ENCODE data around the gene LRRC4C. TPM values are rescaled to one million over a fixed set of nuclear protein-coding genes. Genes with fewer than 3 reads are reported as not detected.

The LRRC4C gene
- total and polyA plus RNA-seq, 10 of the 15 experiments (the other 5 are each of a cell fraction or from before 2014, with no cell fraction given): 1.5 TPM; not detected in 9

GRCh38 chr11:40975076-40975475 lies 484.4 kb downstream of the LRRC4C start:
- no peaks in the 10 kb centered on the region for H3K4me1 ChIP-seq (ENCODE audit: control insufficient read depth, insufficient read depth, low read length)
- POLR2A ChIA-PET: interaction anchor here (0.7 kb wide), 1 partner anchor 19 kb away, joined by 3 read pairs; no protein-coding TSS in a partner anchor
- intact Hi-C loops (cut with micrococcal nuclease; ENCODE audit: unreplicated experiment) (no loop called here), in situ Hi-C loops (cut with MboI) (no loop called here)
- no peak overlapping the region for H3K4me2 ChIP-seq (ENCODE audit: control insufficient read depth, insufficient read depth)
- H3K9me3 ChIP-seq (replicated peaks; ENCODE audit: control insufficient read depth, insufficient read depth, low read length): no peaks in the 10 kb centered on the region
- no peaks in the 10 kb centered on the region for H3K79me2 ChIP-seq (ENCODE audit: control insufficient read depth, insufficient read depth, low read length)
- 48% methylated on average over 2 of the region's 2 CpGs for WGBS (ENCODE audit: insufficient coverage, insufficient replicate concordance, low lambda C conversion rate, missing lambda C conversion rate)
- CTCF ChIA-PET: no interaction called here
- H3K9ac ChIP-seq (ENCODE audit: control insufficient read depth, insufficient read depth, low read length): no peak overlapping the region
- BruUV-seq (replicated peaks): no TSS peak
- H3K27me3 ChIP-seq (replicated peaks in 1 of 2; ENCODE audit: control insufficient read depth in 2 of 2, insufficient read depth in 2 of 2, low read length in 1 of 2): no peaks in the 10 kb centered on the region
- ATAC-seq (no peak), DNase-seq (ENCODE audit: low read depth, low spot score) (no peak), FAIRE-seq (no peak)
- SMC1A ChIA-PET (ENCODE audit: uncharacterized antibody, unreplicated experiment): no interaction called here
- RAD21 ChIA-PET (ENCODE audit: unreplicated experiment): no interaction called here
- H3K36me3 ChIP-seq (ENCODE audit: control insufficient read depth in 2 of 2, insufficient read depth in 2 of 2, low read length in 1 of 2): no peaks in the 10 kb centered on the region
- no peaks in the 10 kb centered on the region for H4K20me1 ChIP-seq (ENCODE audit: control insufficient read depth, insufficient read depth)
- no peak overlapping the region for H3K4me3 ChIP-seq
- TF ChIP-seq GABPA (IDR thresholded peaks at IDR 0.05; ENCODE audit: low read depth) (no peak), CBFB (IDR thresholded peaks at IDR 0.05; ENCODE audit: low read depth) (no peak), ZBTB40 (IDR thresholded peaks at IDR 0.05; ENCODE audit: borderline replicate concordance) (no peak), LARP7 (IDR thresholded peaks at IDR 0.05) (no peak), ZBTB11 (CRISPR knock-in tag; IDR thresholded peaks at IDR 0.05) (no peak), PML (IDR thresholded peaks at IDR 0.05; ENCODE audit: low read length) (no peak), POLR2AphosphoS5 (IDR thresholded peaks at IDR 0.05; ENCODE audit: low read length) (no peak), TARDBP (IDR thresholded peaks at IDR 0.05; ENCODE audit: borderline replicate concordance) (no peak), EP300 (IDR thresholded peaks at IDR 0.05; ENCODE audit: borderline replicate concordance in 1 of 2, control insufficient read depth in 1 of 2, low read depth in 2 of 2, low read length in 2 of 2) (no peak), SUZ12 (IDR thresholded peaks at IDR 0.05; ENCODE audit: unreplicated experiment) (no peak), ZNF217 (IDR thresholded peaks at IDR 0.05) (no peak), JUND (IDR thresholded peaks at IDR 0.05; ENCODE audit: low read depth, low read length) (no peak), NR2C2 (IDR thresholded peaks at IDR 0.05; ENCODE audit: borderline replicate concordance, control insufficient read depth, insufficient read length, low read depth) (no peak), BACH1 (IDR thresholded peaks at IDR 0.05; ENCODE audit: borderline replicate concordance) (no peak), ATF3 (IDR thresholded peaks at IDR 0.05; ENCODE audit: borderline replicate concordance, extremely low read depth, low read depth, low read length) (no peak), BMI1 (IDR thresholded peaks at IDR 0.05; ENCODE audit: borderline replicate concordance) (no peak), NFYB (IDR thresholded peaks at IDR 0.05; ENCODE audit: insufficient read depth, low read depth, low read length) (no peak), MTA2 (IDR thresholded peaks at IDR 0.05; ENCODE audit: low read depth) (no peak), SPI1 (IDR thresholded peaks at IDR 0.05; ENCODE audit: borderline replicate concordance, insufficient read depth, low read depth, low read length) (no peak)
- H2AFZ ChIP-seq (ENCODE audit: control insufficient read depth, low read depth, low read length): no peak overlapping the region
- H3K27ac ChIP-seq (ENCODE audit: control insufficient read depth, insufficient read depth): no peak overlapping the region
